IMR-90 (cell line): Measurements from ENCODE around the gene CARS2. TPM values are rescaled to one million over a fixed set of nuclear protein-coding genes. Genes with fewer than 3 reads are reported as not detected.

Source experiments
- ATAC-seq: fragments of 200-7000 bp; cut with Tn5 transposase; 2 replicates; pipeline ENCODE4 v1.9.1; 2020; ENCODE audit warnings: low read depth, mild to moderate bottlenecking, moderate library complexity
- BruUV-seq: library from RNA; stranded (reverse); fragments of 400-500 nt; replicated peaks from 2 replicates; lab custom pipeline; 2021; lab: Mats Ljungman, UMichigan
- CTCF ChIA-PET: fragments of 300-600 bp; formaldehyde crosslinking; extraction: SDS; loops from one replicate; lab custom pipeline; 2021; ENCODE audit warnings: antibody characterized with exemption; lab: Yijun Ruan, JAX
- POLR2A ChIA-PET: fragments of 300-600 bp; sonication (Branson Sonifier 250); formaldehyde crosslinking; loops from one replicate; lab custom pipeline; 2022; ENCODE audit warnings: antibody characterized with exemption; ENCODE audit not compliant: unreplicated experiment; lab: Charles Lee
- DNase-seq: peaks from one replicate; pipeline ENCODE4 v3.0.0; 2013
- H2AFZ ChIP-seq: replicated peaks from 2 replicates; pipeline ENCODE3; 2013; ENCODE audit warnings: low read length, mild to moderate bottlenecking; ENCODE audit not compliant: poor library complexity
- H2AK5ac ChIP-seq: 2 replicates; pipeline ENCODE4 v1.6.1; 2013; ENCODE audit warnings: low read depth, low read length, inconsistent platforms
- H2AK9ac ChIP-seq: replicated peaks from 2 replicates; pipeline ENCODE3; 2013; ENCODE audit warnings: mild to moderate bottlenecking, low read depth, low read length, moderate library complexity; ENCODE audit not compliant: poor library complexity
- H2BK120ac ChIP-seq: 2 replicates; pipeline ENCODE4 v1.6.1; 2013; ENCODE audit warnings: low read depth, low read length, inconsistent platforms
- H2BK15ac ChIP-seq: 3 replicates; pipeline ENCODE4 v1.6.1; 2013; ENCODE audit warnings: low read depth, low read length, inconsistent platforms
- H2BK20ac ChIP-seq: 2 replicates; pipeline ENCODE4 v1.6.1; 2013; ENCODE audit warnings: low read depth, mild to moderate bottlenecking, inconsistent platforms, low read length, moderate library complexity
- H2BK5ac ChIP-seq: 2 replicates; pipeline ENCODE4 v1.6.1; 2013; ENCODE audit warnings: mild to moderate bottlenecking, low read depth, low read length, inconsistent platforms; ENCODE audit not compliant: poor library complexity, severe bottlenecking
- H3K14ac ChIP-seq: replicated peaks from 2 replicates; pipeline ENCODE4 v1.6.1; 2013; ENCODE audit warnings: low read depth, low read length, inconsistent platforms
- H3K18ac ChIP-seq: 2 replicates; pipeline ENCODE4 v1.6.1; 2013; ENCODE audit warnings: low read depth, low read length, control low read depth
- H3K23ac ChIP-seq: 2 replicates; pipeline ENCODE4 v1.6.1; 2013; ENCODE audit warnings: low read depth, low read length, inconsistent platforms
- H3K27ac ChIP-seq: 2 replicates; pipeline ENCODE4 v1.5.1; 2013; ENCODE audit warnings: mild to moderate bottlenecking, control low read depth, low read length; ENCODE audit not compliant: insufficient read depth
- H3K27me3 ChIP-seq: 2 replicates; pipeline ENCODE4 v1.6.1; 2013; ENCODE audit warnings: low read length; ENCODE audit not compliant: control insufficient read depth, insufficient read depth
- H3K36me3 ChIP-seq: 2 replicates; pipeline ENCODE4 v1.6.1; 2013; ENCODE audit warnings: low read length, mixed read lengths; ENCODE audit not compliant: control insufficient read depth, insufficient read depth
- H3K4ac ChIP-seq: 2 replicates; pipeline ENCODE4 v1.6.1; 2013; ENCODE audit warnings: low read depth, low read length, inconsistent platforms
- H3K4me1 ChIP-seq: 2 replicates; pipeline ENCODE4 v1.6.1; 2013; ENCODE audit warnings: low read length, mixed read lengths; ENCODE audit not compliant: control insufficient read depth, insufficient read depth
- H3K4me2 ChIP-seq: 2 replicates; pipeline ENCODE4 v1.6.1; 2013; ENCODE audit warnings: low read depth, mild to moderate bottlenecking, control low read depth, low read length, moderate library complexity
- H3K4me3 ChIP-seq: 2 replicates; pipeline ENCODE4 v1.5.1; 2013; ENCODE audit warnings: low read depth, mild to moderate bottlenecking, control low read depth, low read length, moderate library complexity; ENCODE audit not compliant: insufficient read depth
- H3K56ac ChIP-seq: 2 replicates; pipeline ENCODE4 v1.6.1; 2013; ENCODE audit warnings: low read length, inconsistent platforms; ENCODE audit not compliant: insufficient read depth; ENCODE audit errors: extremely low read depth
- H3K79me1 ChIP-seq, 2 experiments: 2 replicates each; pipeline ENCODE4 v1.6.1; 2013; ENCODE audit warnings: low read length in 2 of 2, inconsistent platforms in 1 of 2, low read depth in 1 of 2
- H3K9ac ChIP-seq: 2 replicates; pipeline ENCODE4 v1.6.1; 2013; ENCODE audit warnings: low read depth, low read length, control low read depth
- H3K9me1 ChIP-seq: 2 replicates; pipeline ENCODE4 v1.6.1; 2013; ENCODE audit warnings: low read length, inconsistent platforms; ENCODE audit not compliant: insufficient read depth
- H3K9me3 ChIP-seq: 2 replicates; pipeline ENCODE4 v1.6.1; 2013; ENCODE audit warnings: low read length; ENCODE audit not compliant: control insufficient read depth, insufficient read depth
- H4K20me1 ChIP-seq: 2 replicates; pipeline ENCODE4 v1.6.1; 2013; ENCODE audit warnings: low read length, inconsistent platforms; ENCODE audit not compliant: insufficient read depth
- H4K5ac ChIP-seq: 2 replicates; pipeline ENCODE4 v1.6.1; 2013; ENCODE audit warnings: mild to moderate bottlenecking, low read depth, low read length, control low read depth
- H4K8ac ChIP-seq, 2 experiments: 2 replicates each; pipeline ENCODE4 v1.6.1; 2013; ENCODE audit warnings: low read depth in 2 of 2, low read length in 2 of 2, control low read depth in 1 of 2, inconsistent platforms in 1 of 2
- H4K91ac ChIP-seq: 2 replicates; pipeline ENCODE4 v1.6.1; 2013; ENCODE audit warnings: low read depth, low read length, inconsistent platforms; ENCODE audit not compliant: insufficient read depth
- BHLHE40 ChIP-seq: fragments of 150-350 bp; IDR thresholded peaks from 2 replicates; pipeline ENCODE4 v1.6.1; 2016; ENCODE audit warnings: mild to moderate bottlenecking, low read depth, low read length
- CEBPB ChIP-seq: IDR thresholded peaks from 2 replicates; pipeline ENCODE4 v1.6.1; 2012; ENCODE audit warnings: low read depth, low read length, improper control_type of control experiment
- CHD1 ChIP-seq: IDR thresholded peaks from 2 replicates; pipeline ENCODE4 v1.6.1; 2012; ENCODE audit warnings: low read depth, low read length, improper control_type of control experiment
- MAFK ChIP-seq: IDR thresholded peaks from 2 replicates; pipeline ENCODE4 v1.6.1; 2012; ENCODE audit warnings: low read depth, low read length, improper control_type of control experiment
- MAZ ChIP-seq: IDR thresholded peaks from 2 replicates; pipeline ENCODE4 v1.6.1; 2012; ENCODE audit warnings: low read depth, mild to moderate bottlenecking, low read length, improper control_type of control experiment, moderate library complexity, borderline replicate concordance
- MXI1 ChIP-seq: IDR thresholded peaks from 2 replicates; pipeline ENCODE4 v1.6.1; 2012; ENCODE audit warnings: low read depth, mild to moderate bottlenecking, low read length, moderate library complexity, borderline replicate concordance
- POLR2A ChIP-seq: IDR thresholded peaks from 2 replicates; pipeline ENCODE4 v1.6.1; 2012; ENCODE audit warnings: mild to moderate bottlenecking, low read depth, low read length
- RAD21 ChIP-seq: IDR thresholded peaks from 2 replicates; pipeline ENCODE4 v1.6.1; 2012; ENCODE audit warnings: low read length, improper control_type of control experiment
- RCOR1 ChIP-seq: IDR thresholded peaks from 2 replicates; pipeline ENCODE4 v1.6.1; 2012; ENCODE audit warnings: mild to moderate bottlenecking, low read length, improper control_type of control experiment; ENCODE audit not compliant: insufficient replicate concordance
- RFX5 ChIP-seq: IDR thresholded peaks from 2 replicates; pipeline ENCODE4 v1.8.0; 2012; ENCODE audit warnings: low read depth, mild to moderate bottlenecking, low read length, moderate library complexity
- SMC3 ChIP-seq: fragments of 150-350 bp; IDR thresholded peaks from 2 replicates; pipeline ENCODE4 v1.6.1; 2016; ENCODE audit warnings: low read depth, mild to moderate bottlenecking, antibody characterized with exemption, low read length, moderate library complexity
- WGBS, 2 experiments: methylation state at CpG; one replicate each; pipeline versions ENCODE4 v1.1.5 to v1.1.7; 2013; ENCODE audit warnings: missing lambda C conversion rate in 2 of 2; ENCODE audit not compliant: insufficient read length in 1 of 2; ENCODE audit errors: extremely low coverage in 2 of 2; 5-methylcytosine and 5-hydroxymethylcytosine counted together
- dilution Hi-C: fragments of 300-500 bp; cut with HindIII; formaldehyde crosslinking; loops from one replicate; pipeline ENCODE4 v1.14.3; 2018; ENCODE audit warnings: low sequenced_read_pairs; ENCODE audit not compliant: unreplicated experiment
- in situ Hi-C: fragments of 300-500 bp; cut with MboI; formaldehyde crosslinking; loops from 3 replicates; pipeline ENCODE4 v1.14.3; 2019; ENCODE audit warnings: low sequenced_read_pairs, inconsistent platforms, mixed read lengths
- intact Hi-C: fragments of 100-400 bp; cut with micrococcal nuclease; formaldehyde crosslinking; loops from 2 replicates; pipeline ENCODE4 v1.10.0; 2022
- polyA plus RNA-seq, 3 experiments: library from polyadenylated mRNA; depleted of rRNA; stranded (reverse); fragments of >200 nt; gene quantifications; 2 replicates each; pipeline ENCODE4 v1.2.3, GENCODE V29; 2012; ENCODE audit warnings: low replicate concordance in 1 of 3
- total RNA-seq: library from RNA; depleted of rRNA; stranded (reverse); fragments of >200 nt; gene quantifications from 2 replicates; pipeline ENCODE4 v1.2.3, GENCODE V29; 2012
- TF ChIP-seq, protein P1 (sequence below): fragments of 150-350 bp; IDR thresholded peaks from 2 replicates; pipeline ENCODE4 v1.6.1; 2016; ENCODE audit warnings: low read depth, mild to moderate bottlenecking, low read length, moderate library complexity, borderline replicate concordance
- TF ChIP-seq, protein P2 (sequence below): conservative IDR thresholded peaks from 2 replicates; pipeline ENCODE4 v1.5.1; 2012; ENCODE audit warnings: mild to moderate bottlenecking, low read depth, low read length, improper control_type of control experiment
- TF ChIP-seq, protein P3 (sequence below): fragments of 150-350 bp; IDR thresholded peaks from 2 replicates; pipeline ENCODE4 v1.6.1; 2017; ENCODE audit warnings: mild to moderate bottlenecking, antibody characterized with exemption, low read length, low read depth

The CARS2 gene
- total and polyA plus RNA-seq, 2 of the 4 experiments (the other 2 are of a cell fraction), result 76.2 to 76.4 TPM

DNA sequence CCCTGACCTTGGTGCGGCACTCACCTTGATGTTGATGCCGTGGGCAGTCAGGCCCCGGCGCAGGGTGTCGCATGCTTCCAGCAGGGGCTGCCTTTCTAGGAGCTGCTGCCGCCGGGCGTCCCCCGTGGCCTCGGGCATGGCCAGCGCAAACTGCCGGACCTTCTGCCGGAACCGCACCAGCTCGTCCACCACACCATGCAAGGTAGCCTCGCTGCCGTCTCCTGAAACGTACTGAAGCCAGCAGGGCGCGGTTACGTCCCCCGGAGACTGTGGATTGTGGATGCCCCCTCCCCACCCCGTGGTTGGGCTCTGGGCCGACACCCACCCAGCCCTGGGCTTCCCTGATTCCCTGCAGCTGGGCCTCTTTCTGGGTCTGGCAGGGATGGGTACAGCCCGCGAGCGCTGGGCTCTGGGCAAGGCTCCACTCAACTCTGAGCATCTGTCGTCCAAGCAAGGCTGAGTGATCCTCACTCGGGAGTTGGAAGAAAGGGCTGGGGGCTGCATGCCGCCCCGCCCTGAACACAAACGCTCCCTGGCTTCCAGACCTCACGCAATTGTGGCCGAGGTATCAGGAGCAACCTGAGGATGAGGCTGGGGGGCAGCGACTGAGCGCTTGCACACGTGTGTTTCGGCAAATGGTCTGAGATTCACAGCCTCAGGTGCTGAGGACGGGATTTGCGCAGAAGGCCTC lies 63.5 kb downstream of the CARS2 start:
- Histone ChIP-seq H3K27me3 (no peaks in the 10 kb centered on the region), H3K9me1 (peaks cover 7% of the 10 kb centered on the region; the same call in 1 of the 2 replicates), H4K8ac (no peak overlapping the region), H2AK5ac (no peak overlapping the region), H4K20me1 (peaks cover 22% of the 10 kb centered on the region), H3K4me3 (no peak overlapping the region), H2AK9ac (no peak overlapping the region), H3K27ac (no peak overlapping the region), H4K5ac (no peak overlapping the region), H3K36me3 (peaks cover 66% of the 10 kb centered on the region), H2BK20ac (no peak overlapping the region), H2BK120ac (no peak overlapping the region), H2BK15ac (no peak overlapping the region), H3K23ac (no peak overlapping the region), H3K4ac (no peak overlapping the region), H3K9me3 (no peaks in the 10 kb centered on the region), H3K14ac (no peak overlapping the region), H3K18ac (no peak overlapping the region), H3K4me1 (peaks cover 8% of the 10 kb centered on the region; the same call in 1 of the 2 replicates), H3K4me2 (no peak overlapping the region), H2AFZ (no peak overlapping the region), H3K56ac (no peak overlapping the region), H3K9ac (no peak overlapping the region), H3K79me1 (peaks cover under 1 to 29% of the 10 kb centered on the region in 2 experiments; a peak in 3 of 4 replicates), H4K91ac (no peak overlapping the region), H2BK5ac (no peak overlapping the region)
- DNase-seq, result no peak
- WGBS, 2 experiments, result 94% methylated on average over 23 of the region's 40 CpGs; no CpG with 5 or more reads in 1 of the 2 experiments
- CTCF ChIA-PET, result no interaction called here
- POLR2A ChIA-PET, result interaction anchor here (0.6 kb wide), 1 partner anchor 21 kb away, joined by 3 read pairs; no protein-coding TSS in a partner anchor
- ATAC-seq, result no peak
- in situ Hi-C loops, result no loop called here
- intact Hi-C loops, result no loop called here
- no TSS peak for BruUV-seq
- TF ChIP-seq MAFK (no peak), CHD1 (no peak), POLR2A (no peak), CEBPB (no peak), BHLHE40 (no peak), MAZ (no peak), RCOR1 (no peak), SMC3 (no peak), RFX5 (no peak), RAD21 (no peak), MXI1 (no peak)
- TF ChIP-seq, protein P1, sequence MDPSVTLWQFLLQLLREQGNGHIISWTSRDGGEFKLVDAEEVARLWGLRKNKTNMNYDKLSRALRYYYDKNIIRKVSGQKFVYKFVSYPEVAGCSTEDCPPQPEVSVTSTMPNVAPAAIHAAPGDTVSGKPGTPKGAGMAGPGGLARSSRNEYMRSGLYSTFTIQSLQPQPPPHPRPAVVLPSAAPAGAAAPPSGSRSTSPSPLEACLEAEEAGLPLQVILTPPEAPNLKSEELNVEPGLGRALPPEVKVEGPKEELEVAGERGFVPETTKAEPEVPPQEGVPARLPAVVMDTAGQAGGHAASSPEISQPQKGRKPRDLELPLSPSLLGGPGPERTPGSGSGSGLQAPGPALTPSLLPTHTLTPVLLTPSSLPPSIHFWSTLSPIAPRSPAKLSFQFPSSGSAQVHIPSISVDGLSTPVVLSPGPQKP, result no peak
- TF ChIP-seq, protein P2, sequence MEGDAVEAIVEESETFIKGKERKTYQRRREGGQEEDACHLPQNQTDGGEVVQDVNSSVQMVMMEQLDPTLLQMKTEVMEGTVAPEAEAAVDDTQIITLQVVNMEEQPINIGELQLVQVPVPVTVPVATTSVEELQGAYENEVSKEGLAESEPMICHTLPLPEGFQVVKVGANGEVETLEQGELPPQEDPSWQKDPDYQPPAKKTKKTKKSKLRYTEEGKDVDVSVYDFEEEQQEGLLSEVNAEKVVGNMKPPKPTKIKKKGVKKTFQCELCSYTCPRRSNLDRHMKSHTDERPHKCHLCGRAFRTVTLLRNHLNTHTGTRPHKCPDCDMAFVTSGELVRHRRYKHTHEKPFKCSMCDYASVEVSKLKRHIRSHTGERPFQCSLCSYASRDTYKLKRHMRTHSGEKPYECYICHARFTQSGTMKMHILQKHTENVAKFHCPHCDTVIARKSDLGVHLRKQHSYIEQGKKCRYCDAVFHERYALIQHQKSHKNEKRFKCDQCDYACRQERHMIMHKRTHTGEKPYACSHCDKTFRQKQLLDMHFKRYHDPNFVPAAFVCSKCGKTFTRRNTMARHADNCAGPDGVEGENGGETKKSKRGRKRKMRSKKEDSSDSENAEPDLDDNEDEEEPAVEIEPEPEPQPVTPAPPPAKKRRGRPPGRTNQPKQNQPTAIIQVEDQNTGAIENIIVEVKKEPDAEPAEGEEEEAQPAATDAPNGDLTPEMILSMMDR, result no peak
- TF ChIP-seq, protein P3, sequence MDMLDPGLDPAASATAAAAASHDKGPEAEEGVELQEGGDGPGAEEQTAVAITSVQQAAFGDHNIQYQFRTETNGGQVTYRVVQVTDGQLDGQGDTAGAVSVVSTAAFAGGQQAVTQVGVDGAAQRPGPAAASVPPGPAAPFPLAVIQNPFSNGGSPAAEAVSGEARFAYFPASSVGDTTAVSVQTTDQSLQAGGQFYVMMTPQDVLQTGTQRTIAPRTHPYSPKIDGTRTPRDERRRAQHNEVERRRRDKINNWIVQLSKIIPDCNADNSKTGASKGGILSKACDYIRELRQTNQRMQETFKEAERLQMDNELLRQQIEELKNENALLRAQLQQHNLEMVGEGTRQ, result no peak
- dilution Hi-C loops, result no loop called here
